ENCODE data around the gene MAPKAPK2. TPM values are rescaled to one million over a fixed set of nuclear protein-coding genes. Genes with fewer than 3 reads are reported as not detected.

Gene MAPKAPK2
- total and polyA plus RNA-seq, 2 donors (not counting 1 experiment from before 2014, with no cell fraction given), result 60.3 to 85.8 TPM

GRCh38 chr1:206643118-206643698 lies 41.5 kb upstream of the MAPKAPK2 start:
- intact Hi-C loops (cut with micrococcal nuclease), result no loop called here
- CTCF ChIA-PET, result interaction anchor here (1.8 kb wide), 1 partner anchor 21 kb away, joined by 4 read pairs; no protein-coding TSS in a partner anchor
- ATAC-seq (ENCODE audit: low read depth), result no peak
- TF ChIP-seq CTCF (IDR thresholded peaks at IDR 0.05) (no peak), EZH2 (IDR thresholded peaks at IDR 0.05; ENCODE audit: borderline replicate concordance, insufficient read depth, low read depth, low read length, poor library complexity, severe bottlenecking) (no peak)
- H3K9me3 ChIP-seq (ENCODE audit: control extremely low read depth in 1 of 3, control insufficient read depth in 2 of 3, insufficient read depth in 1 of 3, low read length in 2 of 3), result no peaks in the 10 kb centered on the region
- no peak overlapping the region for H3K4me2 ChIP-seq (replicated peaks; ENCODE audit: low read depth, low read length, poor library complexity, severe bottlenecking)
- no peaks in the 10 kb centered on the region for H3K27me3 ChIP-seq (replicated peaks in 1 of 4; ENCODE audit: control extremely low read depth in 1 of 4, control insufficient read depth in 3 of 4, insufficient read depth in 4 of 4, low read length in 3 of 4)
- Mint-ChIP-seq H3K27me3 (peaks cover 3% of the 10 kb centered on the region), H3K4me1 (no peaks in the 10 kb centered on the region), H3K4me3 (no peak overlapping the region), H3K9me3 (ENCODE audit: insufficient read depth) (no peaks in the 10 kb centered on the region), H3K27ac (no peak overlapping the region)
- no peak overlapping the region for H3K9ac ChIP-seq (ENCODE audit: low read length)
- no peaks in the 10 kb centered on the region for H3K4me1 ChIP-seq (ENCODE audit: control insufficient read depth in 2 of 2, insufficient read depth in 2 of 2, low read length in 2 of 2)
- no peak for DNase-seq
- POLR2A ChIA-PET, result interaction anchor here (0.6 kb wide), 1 partner anchor 263 kb away, joined by 3 read pairs; no protein-coding TSS in a partner anchor
- H3K36me3 ChIP-seq (replicated peaks in 1 of 2; ENCODE audit: control extremely low read depth in 1 of 2, control insufficient read depth in 1 of 2, extremely low read depth in 1 of 2, insufficient read depth in 2 of 2, low read length in 1 of 2), result no peaks in the 10 kb centered on the region
- H2AFZ ChIP-seq (ENCODE audit: insufficient read depth, low read depth, low read length, poor library complexity, severe bottlenecking), result no peak overlapping the region
- H3K27ac ChIP-seq (ENCODE audit: low read length in 2 of 2), result no peak overlapping the region
- H3K4me3 ChIP-seq (ENCODE audit: control extremely low read depth in 1 of 5, extremely low read depth in 1 of 5, insufficient read depth in 1 of 5, low read depth in 2 of 5, low read length in 4 of 5), result no peak overlapping the region
- no peaks in the 10 kb centered on the region for H4K20me1 ChIP-seq (ENCODE audit: control insufficient read depth, insufficient read depth, low read length, poor library complexity, severe bottlenecking)
- 100% methylated on average over 2 of the region's 3 CpGs for WGBS (ENCODE audit: insufficient coverage)
- no peaks in the 10 kb centered on the region for H3K79me2 ChIP-seq (ENCODE audit: control insufficient read depth, insufficient read depth, low read length)

- no peaks in the 10 kb centered on the region for H3K9me3 ChIP-seq (ENCODE audit: control extremely low read depth in 1 of 3, control insufficient read depth in 2 of 3, insufficient read depth in 1 of 3, low read length in 2 of 3)
- H3K27ac ChIP-seq (ENCODE audit: low read length in 2 of 2), result no peak overlapping the region
- no peak overlapping the region for H3K9ac ChIP-seq (ENCODE audit: low read length)
- H3K4me1 ChIP-seq (ENCODE audit: control insufficient read depth in 2 of 2, insufficient read depth in 2 of 2, low read length in 2 of 2), result no peaks in the 10 kb centered on the region
- ChIA-PET CTCF (interaction anchor here (1.2 to 3.8 kb wide), 3 partner anchors 12 to 17 kb away, joined by 4 to 22 read pairs (median 4); partner anchors contain the start of gene DYRK3), POLR2A (no interaction called here)
- H3K4me2 ChIP-seq (replicated peaks; ENCODE audit: low read depth, low read length, poor library complexity, severe bottlenecking), result no peak overlapping the region
- TF ChIP-seq CTCF (IDR thresholded peaks at IDR 0.05) (no peak), EZH2 (IDR thresholded peaks at IDR 0.05; ENCODE audit: borderline replicate concordance, insufficient read depth, low read depth, low read length, poor library complexity, severe bottlenecking) (no peak)
- Mint-ChIP-seq H3K27me3 (no peaks in the 10 kb centered on the region), H3K4me3 (no peak overlapping the region), H3K9me3 (ENCODE audit: insufficient read depth) (no peaks in the 10 kb centered on the region), H3K4me1 (no peaks in the 10 kb centered on the region), H3K27ac (no peak overlapping the region)
- no peak overlapping the region for H3K4me3 ChIP-seq (ENCODE audit: control extremely low read depth in 1 of 5, extremely low read depth in 1 of 5, insufficient read depth in 1 of 5, low read depth in 2 of 5, low read length in 4 of 5)
- DNase-seq, result no peak
- H3K36me3 ChIP-seq (replicated peaks in 1 of 2; ENCODE audit: control extremely low read depth in 1 of 2, control insufficient read depth in 1 of 2, extremely low read depth in 1 of 2, insufficient read depth in 2 of 2, low read length in 1 of 2), result no peaks in the 10 kb centered on the region
- no peaks in the 10 kb centered on the region for H4K20me1 ChIP-seq (ENCODE audit: control insufficient read depth, insufficient read depth, low read length, poor library complexity, severe bottlenecking)
- no peak overlapping the region for H2AFZ ChIP-seq (ENCODE audit: insufficient read depth, low read depth, low read length, poor library complexity, severe bottlenecking)
- no peak for ATAC-seq (ENCODE audit: low read depth)
- no peaks in the 10 kb centered on the region for H3K79me2 ChIP-seq (ENCODE audit: control insufficient read depth, insufficient read depth, low read length)
- intact Hi-C loops (cut with micrococcal nuclease), result no loop called here
- WGBS (ENCODE audit: insufficient coverage), result no CpG with 5 or more reads among the region's 1 CpG
- H3K27me3 ChIP-seq (replicated peaks in 1 of 4; ENCODE audit: control extremely low read depth in 1 of 4, control insufficient read depth in 3 of 4, insufficient read depth in 4 of 4, low read length in 3 of 4), result no peaks in the 10 kb centered on the region
These were observed 38.2 kb upstream of the MAPKAPK2 start for GRCh38 chr1:206646504-206646903.
